Erythroblast (primary cell): ENCODE data around the gene FALEC.

Experiments used
- GATA1 ChIP-seq: IDR thresholded peaks from 2 replicates; pipeline ENCODE4 v1.6.1; 2011; ENCODE audit warnings: low read depth, mild to moderate bottlenecking, control low read depth, low read length, moderate library complexity
- POLR2A ChIP-seq: IDR thresholded peaks from 2 replicates; pipeline ENCODE4 v1.6.1; 2011; ENCODE audit warnings: mild to moderate bottlenecking, low read length

- TF ChIP-seq POLR2A (no peak), GATA1 (no peak)
These were observed 15.1 kb downstream of the FALEC start for GRCh38 chr1:150530491-150531159.
